Measurements from ENCODE around the gene MXI1.

GRCh38 chr10:110306452-110306768, 99.0 kb downstream of the MXI1 start:
- TF ChIP-seq REST (IDR thresholded peaks at IDR 0.05; ENCODE audit: insufficient replicate concordance, low read depth) (no peak), POLR2AphosphoS5 (IDR thresholded peaks at IDR 0.05; ENCODE audit: low read depth) (no peak)
